Fibroblast of lung (primary cell): ENCODE results near the gene CNN3.

Source experiments
- EZH2 ChIP-seq: IDR thresholded peaks from 2 replicates; pipeline ENCODE4 v1.5.1; 2012; ENCODE audit warnings: low read length, control low read depth, mild to moderate bottlenecking; ENCODE audit errors: missing control alignments
- TF ChIP-seq, protein P1 (sequence below), 2 donors: IDR thresholded peaks in 1 of 2; conservative IDR thresholded peaks in 1 of 2; 1 replicate in 1 of 2; 2 replicates in 1 of 2; pipeline ENCODE4 v1.5.1; 2011 to 2012; ENCODE audit warnings: low read length in 2 of 2, control low read depth in 1 of 2, inconsistent platforms in 1 of 2, low read depth in 1 of 2, mild to moderate bottlenecking in 1 of 2

DNA sequence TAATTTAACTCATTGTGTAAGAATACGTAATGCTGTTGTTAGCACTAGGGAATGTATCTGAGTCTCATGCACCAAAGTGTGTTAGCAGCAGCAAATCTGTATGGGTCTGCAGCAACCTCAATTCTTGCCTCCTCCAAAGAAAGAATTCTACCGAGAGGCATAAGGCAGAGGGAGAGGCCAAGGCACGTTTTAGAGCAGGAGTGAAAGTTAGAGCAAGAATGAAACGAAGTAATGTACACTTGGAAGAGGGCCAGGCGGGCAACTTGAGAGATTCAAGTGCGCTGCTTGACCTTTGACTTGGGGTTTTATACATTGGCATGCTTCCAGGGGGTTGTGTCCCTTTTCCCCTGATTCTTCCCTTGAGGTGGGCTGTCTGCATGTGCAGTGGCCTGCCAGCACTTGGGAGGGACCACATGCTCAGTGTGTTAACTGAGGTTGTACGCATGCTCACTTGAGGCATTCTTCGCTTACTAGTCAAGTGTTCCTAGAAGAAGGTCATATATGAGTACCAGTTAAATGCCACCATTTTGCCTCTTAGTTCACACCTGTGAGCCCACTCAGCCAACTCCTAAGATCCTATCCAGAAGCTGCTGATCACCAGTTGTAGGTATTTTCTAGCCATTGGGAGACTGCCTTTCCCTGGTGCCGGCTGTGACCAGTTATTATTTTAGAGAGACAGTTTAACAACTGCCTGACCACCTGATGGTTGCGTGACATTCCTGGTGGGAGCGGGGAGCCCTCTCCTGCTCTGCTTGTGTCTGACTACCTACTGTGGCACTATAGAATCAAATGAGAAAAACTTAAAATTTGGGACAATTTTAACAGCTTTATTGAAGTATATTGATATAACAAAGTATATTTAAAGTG, 2.7 kb upstream of the CNN3 start:
- TF ChIP-seq, protein P1, sequence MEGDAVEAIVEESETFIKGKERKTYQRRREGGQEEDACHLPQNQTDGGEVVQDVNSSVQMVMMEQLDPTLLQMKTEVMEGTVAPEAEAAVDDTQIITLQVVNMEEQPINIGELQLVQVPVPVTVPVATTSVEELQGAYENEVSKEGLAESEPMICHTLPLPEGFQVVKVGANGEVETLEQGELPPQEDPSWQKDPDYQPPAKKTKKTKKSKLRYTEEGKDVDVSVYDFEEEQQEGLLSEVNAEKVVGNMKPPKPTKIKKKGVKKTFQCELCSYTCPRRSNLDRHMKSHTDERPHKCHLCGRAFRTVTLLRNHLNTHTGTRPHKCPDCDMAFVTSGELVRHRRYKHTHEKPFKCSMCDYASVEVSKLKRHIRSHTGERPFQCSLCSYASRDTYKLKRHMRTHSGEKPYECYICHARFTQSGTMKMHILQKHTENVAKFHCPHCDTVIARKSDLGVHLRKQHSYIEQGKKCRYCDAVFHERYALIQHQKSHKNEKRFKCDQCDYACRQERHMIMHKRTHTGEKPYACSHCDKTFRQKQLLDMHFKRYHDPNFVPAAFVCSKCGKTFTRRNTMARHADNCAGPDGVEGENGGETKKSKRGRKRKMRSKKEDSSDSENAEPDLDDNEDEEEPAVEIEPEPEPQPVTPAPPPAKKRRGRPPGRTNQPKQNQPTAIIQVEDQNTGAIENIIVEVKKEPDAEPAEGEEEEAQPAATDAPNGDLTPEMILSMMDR (conservative IDR thresholded peaks at IDR 0.05 in 1 of 2, IDR thresholded peaks at IDR 0.05 in 1 of 2; ENCODE audit: low read depth in 1 of 2, low read length in 2 of 2) = no peak
- TF ChIP-seq EZH2 = no peak
